NCI-H82 treated with DMSO at 0.1 percent for 48 hours (cell line): Measurements from ENCODE around the gene VPREB3.

Source experiments
- DNase-seq: peaks from one replicate; lab custom pipeline; 2025; ENCODE audit not compliant: unreplicated experiment; lab: John Stamatoyannopoulos, UW

The VPREB3 gene

DNA sequence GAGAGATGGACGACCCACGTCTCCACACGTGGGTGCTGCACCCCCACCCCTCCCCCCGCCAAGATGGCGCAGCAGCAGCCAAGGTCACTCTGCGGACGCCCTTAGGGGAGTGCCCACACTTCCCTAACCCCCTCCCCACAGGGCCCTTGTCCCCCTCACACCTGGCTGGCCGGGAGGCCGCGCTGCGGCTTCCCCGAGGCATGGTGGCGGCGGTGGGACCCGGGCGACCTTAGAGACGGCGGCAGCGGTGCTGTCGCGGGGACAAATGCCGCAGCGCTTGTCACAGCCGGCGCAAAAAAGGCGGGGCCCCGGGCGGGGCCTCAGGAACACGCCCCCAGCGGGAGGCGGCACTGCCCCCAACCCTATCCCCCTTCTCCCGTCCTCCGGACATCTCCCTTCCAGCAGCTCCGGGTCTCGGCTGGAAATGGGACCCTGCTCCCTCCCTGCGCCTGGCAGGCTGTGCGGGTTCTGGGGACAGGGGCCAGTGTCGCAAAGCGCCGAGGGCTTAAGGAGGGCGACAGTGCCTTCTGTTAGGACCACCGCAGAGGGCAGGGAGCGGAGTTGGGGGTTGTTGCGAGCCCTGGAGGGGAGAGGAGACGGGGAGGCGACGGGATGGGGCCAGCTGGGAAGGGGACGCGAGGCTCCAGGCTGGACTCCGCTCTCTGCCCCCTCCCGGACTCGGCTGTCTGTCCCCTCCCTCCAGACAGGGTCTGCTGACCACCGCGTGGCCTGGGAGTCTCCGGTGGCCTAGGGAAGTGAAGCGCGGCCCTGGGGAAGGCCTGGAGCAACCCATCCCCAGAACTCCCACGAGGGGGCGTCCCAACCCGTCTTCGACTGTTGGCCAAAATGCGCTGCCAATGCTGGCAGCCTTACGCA, 13.7 kb upstream of the VPREB3 start, which contains the start of gene CHCHD10:
Gene CHCHD10, minus strand, starts transcription at position 300 of the 876 bp plus-strand sequence. Its CDS starts 98 bp downstream, at position 202.
- peak; percentile 34 for DNase-seq

DNA sequence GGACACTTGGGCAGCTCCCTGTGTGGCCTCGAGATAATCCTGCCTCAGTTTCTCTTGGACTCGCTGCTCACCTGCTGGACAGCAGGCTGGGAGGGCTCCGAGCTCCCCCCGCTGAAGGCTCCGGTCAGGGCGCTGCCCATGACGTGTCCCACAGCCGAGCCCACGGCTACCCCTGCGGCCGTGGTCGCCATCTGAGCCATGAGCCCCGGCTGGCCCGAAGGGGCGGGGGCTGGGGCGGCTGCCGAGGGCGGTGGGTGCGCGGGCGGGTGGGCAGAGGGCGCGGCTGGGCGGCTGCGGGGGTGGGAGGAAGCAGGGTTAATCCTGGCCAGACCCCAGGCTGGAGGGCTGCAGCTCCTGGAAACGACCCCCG, 13.1 kb upstream of the VPREB3 start:
- DNase-seq = no peak

DNA sequence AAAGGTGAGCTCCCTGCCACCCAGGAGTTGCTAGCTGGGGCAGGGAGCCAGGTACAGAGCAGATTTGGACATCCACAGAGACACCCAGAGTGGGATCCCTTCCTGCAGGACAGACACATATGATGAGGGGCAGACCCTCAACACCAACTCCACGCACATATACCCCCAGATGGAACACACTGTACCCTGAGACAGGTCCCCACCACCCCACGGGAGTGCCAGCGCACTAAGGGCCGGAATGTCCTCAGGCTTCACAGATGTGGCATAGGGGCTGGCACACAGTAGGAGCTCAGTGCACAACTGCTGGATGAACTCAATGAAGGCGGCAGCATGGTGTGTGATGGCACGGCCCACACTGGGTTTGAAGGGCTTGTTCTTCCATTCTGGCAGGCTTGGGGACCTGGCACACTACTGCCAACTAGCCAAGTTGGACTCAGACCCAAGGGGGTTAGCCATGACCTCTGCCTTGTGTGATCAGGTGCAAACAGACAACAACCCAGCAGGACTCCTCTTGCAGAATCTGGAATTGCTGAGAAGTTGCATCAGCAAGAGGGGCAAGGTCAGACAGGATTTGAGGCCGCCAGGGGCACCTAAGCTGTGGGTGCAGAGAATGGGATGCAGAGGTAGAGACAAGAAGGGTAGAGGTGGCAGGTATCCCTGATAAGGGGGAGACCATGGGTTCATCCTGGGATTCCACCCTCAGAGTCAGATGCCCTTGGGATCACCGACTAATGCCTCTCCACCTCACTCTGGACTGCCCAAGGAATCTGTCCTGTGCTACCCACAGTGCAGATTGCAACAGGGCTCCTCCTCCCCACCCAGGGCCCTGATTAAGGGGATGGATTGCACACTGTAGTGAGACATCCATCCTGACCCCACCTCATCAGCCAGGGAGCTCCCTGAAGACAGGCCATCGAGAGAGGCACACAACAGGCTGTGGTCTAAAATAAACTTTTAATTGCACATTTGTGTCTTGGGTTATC, 11.0 kb upstream of the VPREB3 start:
- no peak for DNase-seq

DNA sequence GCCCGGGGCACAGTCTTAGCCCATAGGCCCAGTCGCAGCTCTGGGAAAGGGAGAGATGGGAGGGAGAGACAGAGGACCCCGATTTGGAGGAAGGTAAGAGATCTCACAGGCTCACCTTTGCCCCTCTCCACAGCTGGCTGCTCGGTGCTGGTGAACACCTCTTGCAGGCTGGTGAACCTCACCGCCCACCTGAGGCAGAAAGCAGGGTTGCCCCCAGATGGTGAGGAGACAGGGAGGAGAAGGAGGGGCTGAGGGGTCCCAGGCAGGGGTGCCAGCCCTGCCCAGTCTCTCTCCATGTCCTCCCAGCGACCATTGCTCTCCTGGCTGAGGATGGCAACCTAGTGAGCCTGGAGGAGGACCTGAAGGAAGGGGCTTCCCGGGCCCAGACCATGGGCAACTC, 9.7 kb upstream of the VPREB3 start:
- no peak for DNase-seq

DNA sequence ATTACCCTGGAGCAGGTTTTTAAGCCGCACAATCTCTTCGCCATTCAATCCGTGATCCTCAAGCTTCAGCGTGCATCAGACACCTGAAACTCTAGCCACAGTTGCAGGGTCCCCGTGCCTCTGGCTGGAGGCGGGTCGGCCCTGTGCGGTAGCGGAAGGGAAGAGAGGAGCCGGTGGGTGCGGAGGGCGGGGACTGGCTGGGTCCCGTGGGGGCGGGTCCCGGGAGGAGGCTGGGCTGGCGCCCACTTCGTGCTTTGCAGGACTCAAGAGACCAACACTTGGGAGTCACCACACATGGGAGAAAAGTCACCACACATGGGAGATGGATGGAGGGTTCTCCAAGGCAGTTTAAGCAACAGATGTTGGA, 9.3 kb upstream of the VPREB3 start:
- no peak for DNase-seq

DNA sequence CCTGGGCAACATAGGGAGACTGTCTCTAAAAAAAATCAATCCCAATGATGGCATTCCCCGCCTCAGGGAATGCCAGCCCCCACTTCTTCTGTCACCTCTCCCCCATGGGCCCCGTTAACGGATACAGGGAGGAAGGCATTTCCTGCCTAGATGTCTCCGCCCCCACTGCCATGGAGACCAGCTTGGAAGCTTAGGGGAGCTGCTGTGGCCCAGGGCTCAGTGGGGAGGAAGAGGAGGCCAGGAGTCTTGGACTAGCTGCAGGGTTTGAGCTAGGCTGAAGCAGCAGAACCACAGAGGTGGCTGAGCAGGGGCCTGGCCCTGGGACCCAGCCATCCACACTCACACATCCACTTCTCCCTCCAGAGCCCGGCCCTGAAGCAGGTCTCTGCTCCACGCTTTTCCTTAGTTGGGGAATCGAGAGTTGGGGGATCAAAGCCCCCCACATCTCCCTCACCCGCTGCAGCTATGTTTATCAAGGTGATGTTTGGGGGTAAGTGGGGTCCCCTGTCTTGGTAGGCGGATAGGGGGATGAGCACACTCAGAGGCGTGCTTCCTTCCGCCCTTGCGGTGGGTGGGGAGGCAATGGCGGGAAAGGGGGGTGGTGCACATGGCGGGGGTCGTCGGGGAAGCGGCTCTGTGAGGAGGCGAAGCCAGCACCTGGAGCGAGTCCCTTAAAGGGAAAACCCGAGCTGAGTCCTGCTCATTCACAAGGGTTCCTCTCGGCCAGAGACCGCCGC, 8.8 kb upstream of the VPREB3 start, which contains the start of gene C22orf15:
Gene C22orf15, plus strand, starts transcription at position 149 of the 737 bp plus-strand sequence. Its CDS starts 317 bp downstream, at position 466.
- DNase-seq = no peak

DNA sequence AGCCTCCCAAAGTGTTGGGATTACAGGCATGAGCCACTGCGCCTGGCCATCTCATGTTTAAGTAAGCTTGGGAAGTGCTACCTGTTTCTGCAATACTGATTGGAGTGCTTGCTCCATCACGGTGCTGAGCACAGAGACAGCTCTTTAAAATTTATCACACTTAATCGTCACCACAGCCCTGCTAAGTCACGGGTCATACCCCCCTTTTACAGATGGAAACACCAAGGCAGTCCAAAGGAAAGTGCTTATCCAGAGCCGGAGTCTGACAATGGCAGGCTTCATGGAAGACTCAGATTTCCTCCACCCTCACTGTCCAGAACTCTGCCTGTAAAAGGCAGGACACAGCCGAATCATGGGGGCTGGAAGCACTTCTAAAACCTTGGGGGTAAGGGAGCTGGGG, 5.8 kb upstream of the VPREB3 start:
- no peak for DNase-seq

DNA sequence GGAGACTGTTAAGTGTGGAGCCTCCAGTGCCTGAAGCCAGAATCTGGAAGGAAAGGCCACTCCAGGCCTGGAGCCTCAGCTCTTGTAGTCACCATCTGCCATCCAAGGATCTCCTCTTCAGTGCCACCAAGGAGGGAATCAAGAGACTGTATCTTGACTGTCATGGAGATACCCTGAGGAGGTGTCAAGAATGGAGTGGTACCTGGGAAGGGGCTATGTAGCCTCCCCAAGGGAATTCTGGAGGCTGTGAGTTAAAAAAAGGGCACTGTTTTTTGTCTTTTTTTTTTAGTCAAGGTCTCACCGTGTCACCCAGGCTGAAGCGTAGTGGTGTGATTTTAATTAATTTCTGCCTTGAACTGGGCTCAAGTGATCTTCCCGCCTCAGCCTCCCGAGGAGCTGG, 5.3 kb upstream of the VPREB3 start:
- DNase-seq = no peak

DNA sequence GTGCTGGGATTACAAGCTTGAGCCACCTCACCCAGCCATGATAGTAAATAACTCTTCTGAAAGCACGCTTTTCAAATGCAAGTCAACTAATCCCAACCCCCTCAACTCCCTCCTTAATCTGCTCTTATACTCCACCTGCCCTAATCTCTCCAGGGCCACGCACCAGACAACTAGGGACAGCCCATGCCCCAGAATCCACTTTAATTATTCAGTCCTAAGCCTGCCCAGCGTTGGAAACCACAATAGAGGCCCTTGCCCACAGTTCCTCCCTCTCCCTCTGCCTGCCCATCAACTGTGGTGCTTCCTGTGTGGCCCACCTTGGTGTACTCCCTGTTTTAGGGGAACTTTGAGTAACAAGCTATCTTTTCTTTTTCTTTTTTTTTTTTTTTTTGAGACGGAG, 2.7 kb upstream of the VPREB3 start:
- DNase-seq = peak; percentile 89

DNA sequence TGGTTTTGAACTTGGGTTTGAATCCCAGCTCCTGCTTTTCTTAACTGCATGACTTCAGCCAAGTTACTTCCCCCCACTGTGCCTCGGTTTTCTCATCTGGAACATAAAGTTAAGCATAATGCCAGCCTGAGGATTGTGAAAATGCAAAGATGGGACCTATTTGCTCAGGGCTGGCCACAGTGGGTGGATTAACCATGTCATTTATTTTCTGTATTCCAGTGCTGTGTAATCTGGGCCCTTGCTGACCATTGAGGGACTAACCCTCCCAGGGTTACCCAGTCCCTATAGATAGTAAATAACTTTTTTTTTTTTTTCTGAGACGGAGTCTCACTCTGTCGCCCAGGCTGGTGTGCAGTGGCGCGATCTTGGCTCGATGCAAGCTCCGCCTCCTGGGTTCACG, 1.5 kb upstream of the VPREB3 start:
- DNase-seq = no peak

DNA sequence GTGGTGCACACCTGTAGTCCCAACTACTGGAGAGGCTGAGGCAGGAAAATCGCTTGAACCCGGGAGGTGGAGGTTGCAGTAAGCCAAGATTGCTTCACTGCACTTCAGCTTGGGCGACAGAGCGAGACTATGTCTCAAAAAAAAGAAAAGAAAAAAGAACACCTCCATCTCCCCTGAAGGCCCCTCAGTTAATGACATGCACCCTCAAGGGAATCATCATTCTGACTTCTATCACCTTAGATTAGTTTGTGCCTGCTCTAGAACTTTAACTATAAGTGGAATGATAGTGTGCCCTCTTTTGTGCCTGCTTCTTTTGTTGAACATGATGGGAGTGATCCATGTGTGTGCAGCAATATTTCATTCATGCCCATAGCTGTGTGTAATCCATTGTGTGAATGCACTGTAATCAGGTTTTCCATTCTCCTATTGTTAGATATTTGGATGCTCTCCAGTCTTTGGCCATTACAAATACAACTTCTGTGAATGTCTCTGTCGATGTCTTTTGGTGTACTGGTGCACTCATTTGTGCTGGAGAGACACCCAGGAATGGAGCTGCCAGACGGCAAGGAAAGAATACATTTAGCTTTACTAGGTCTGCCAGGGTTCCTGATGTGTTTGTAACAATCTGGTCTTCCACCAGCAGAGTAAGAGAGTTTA, 883 bp upstream of the VPREB3 start:
- DNase-seq = no peak

DNA sequence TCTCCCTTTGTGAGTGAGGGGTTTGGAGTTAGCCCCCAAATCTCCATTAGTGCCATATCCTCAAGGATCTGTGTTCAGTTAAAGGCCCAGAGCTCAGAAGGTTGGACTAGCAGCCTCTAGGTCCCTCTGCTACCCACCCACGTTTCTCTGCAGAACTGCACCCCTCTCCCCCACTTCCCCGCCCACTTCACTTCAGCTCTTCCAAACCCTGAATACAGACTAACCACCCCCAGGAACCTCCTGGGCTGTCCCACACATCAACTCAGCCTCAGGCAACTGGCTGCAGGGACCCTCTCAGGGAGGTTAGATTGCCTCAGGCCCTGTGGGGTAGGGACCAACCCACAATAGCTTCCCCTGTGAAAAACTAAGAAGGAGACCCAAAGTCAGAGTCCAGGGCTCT, 840 bp downstream of the VPREB3 start:
- DNase-seq = no peak

DNA sequence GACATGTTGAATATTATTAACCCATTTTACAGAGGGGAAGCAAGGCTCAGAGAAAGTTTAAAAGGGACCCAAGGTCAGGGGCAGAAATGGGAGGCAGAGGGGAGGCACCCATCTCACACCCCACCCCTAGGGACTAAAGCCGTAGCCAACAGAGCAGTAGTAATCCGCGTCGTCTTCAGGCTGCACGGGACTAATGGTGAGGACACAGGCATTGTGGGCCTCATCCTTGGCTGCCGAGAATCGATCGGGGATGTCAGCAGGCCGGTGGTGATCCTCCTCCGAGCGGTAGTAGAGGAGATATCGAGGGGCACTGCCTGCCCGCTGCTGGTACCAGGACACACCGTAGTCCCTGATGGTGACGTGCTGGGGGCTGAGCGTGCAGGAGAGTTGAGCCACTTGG, 1.5 kb downstream of the VPREB3 start:
- no peak for DNase-seq

DNA sequence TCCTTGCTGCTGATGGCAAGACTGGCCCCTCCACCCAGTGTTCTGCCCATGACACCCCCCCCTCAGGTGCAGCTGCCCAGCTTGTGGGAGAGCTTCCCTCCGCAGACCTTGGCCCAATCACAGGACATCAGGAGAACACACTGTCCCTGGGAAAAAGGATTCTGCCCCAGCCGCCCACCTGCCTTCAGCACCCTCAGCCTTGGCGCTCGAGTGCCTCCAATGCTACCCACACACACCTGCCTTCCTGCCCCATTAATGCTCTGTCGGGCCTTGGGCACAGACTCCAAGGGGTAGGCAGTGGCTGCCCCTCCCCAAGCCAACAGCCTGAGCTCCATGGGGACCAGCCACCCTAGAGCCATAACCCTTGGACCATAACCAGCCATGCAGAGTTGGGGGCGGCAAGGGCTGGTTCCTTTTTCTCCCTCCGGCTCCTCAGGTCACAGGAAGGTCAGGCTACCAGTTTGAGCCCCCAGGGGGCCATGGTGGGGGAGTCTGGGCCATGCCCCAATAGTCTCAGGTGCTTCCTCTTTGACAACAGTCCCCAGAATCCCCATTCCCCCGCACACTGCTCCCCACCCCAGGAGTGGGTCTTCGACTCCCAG, 2.0 kb downstream of the VPREB3 start:
- DNase-seq = no peak

DNA sequence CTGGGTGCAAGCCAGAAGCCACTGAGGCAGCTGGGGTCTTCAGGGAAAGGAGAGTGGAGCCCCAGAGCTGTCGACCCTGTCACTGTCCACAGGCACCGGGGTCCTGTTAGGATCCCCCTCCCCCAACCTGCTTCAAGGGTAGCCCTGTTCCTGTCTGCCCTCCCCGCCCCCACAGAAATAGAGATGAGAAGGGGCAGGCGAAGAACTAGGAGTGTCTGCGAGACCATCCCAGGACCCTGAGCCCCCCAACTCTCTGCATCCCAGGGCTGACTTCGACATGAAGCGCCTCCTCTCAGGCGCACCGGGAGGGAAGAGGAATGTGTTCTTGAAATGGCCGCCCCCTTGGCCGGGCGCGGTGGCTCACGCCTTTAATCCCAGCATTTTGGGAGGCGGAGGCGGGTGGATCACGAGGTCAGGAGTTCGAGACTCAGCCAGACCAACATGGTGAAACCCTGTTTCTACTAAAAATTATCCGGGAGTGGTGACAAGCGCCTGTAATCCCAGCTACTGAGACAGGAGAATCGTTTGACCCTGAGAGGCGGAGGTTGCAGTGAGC, 2.7 kb downstream of the VPREB3 start:
- no peak for DNase-seq

DNA sequence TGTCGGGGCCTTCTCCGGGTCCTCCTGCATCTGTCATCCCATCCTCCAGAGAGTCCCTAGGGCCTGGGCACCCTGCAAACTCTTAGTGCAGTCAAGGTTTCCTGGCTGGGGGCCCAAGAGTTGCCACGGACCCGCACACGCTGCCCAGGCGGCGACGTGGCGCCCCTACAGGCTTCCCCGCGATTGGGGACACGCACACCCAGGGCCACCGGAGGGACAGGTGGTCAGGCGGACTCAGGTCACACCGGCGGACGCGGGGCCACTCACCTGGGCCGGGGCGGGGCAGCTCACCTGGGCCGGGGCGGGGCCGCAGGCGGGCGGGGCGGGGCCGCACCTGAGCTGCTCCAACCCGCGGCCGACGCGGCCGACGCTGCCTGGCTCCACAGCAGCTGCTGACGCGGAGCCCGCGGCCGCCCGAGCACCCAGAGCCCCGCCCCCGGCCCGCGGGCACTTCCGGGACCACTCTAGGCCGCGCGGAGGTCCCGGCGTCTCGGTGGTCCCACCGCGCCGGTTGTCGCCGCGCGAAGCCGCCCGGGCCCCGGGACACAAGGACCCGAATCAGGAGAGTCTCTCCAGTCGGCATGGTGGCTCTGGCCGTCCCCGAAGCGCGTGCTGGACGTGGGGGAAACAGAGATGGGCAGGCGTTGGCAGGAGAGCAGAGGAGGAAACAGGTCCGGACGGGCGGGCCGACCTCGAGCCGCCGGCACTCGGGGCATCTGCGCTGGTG, 3.3 kb downstream of the VPREB3 start, which contains the start of gene ZNF70:
Gene ZNF70, minus strand, starts transcription at position 399 of the 727 bp plus-strand sequence. CDS start 5,972 bp downstream, outside the sequence.
- DNase-seq = peak; percentile 17

DNA sequence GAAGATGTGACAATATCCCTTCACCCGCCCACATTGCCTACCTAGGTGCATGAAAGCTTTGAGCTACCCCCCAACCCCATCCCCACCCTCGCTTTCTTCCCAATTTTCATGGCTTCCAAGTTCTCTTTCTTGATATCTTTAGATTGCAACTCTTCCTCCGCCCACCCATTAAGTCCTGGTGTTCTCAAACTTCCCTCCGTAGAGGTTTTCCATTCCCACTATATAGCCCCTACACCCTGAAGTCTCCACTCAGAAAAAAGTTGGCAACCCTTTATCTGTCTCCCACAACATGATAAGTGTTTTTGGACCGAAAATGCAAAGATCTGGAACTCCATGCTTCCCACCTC, 3.9 kb downstream of the VPREB3 start:
- DNase-seq = no peak

DNA sequence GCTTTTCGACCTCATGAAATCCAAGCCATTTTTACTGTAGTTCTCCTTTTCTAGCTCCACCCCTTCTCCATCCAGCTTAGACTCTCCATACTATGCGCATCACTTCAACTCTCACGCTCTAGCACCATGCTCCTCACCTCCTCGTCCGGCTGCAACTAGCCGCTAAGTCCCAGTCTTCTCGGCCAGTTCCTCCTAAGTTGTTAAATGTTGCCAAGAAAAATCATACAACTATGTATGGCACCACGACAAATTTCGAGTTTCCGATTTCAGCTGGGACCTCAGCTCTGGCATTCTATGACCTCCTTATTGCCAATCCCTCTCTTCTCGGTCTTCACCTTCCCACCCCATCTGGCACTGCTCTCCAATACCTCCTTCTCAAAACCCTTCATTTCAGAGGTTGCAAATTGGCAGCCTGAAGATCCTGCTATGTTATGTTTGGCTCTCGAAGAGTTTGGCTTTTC, 4.4 kb downstream of the VPREB3 start:
- DNase-seq = no peak

DNA sequence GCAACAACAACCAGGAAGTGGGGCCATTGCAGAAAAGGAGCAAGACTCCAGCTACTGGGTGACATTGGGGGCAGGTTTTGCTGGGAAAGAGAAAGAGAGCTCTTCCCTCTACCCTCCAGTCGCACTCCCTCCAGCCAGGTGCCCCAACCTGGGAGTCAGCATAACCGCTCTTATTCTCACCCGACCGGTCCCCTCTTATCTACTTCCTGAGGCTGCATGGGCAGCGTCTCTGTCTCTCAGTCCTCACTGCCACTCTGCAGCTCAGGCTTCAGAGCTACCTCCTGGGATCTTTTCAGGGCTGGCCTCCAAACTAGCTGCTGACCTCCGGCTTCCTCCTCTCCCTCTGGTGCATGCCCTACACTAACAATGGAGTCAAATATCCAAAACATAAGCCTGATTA, 8.4 kb downstream of the VPREB3 start:
- no peak for DNase-seq
